HepG2 (cell line): ENCODE data around the gene GRIK5. TPM values are rescaled to one million over a fixed set of nuclear protein-coding genes. Genes with fewer than 3 reads are reported as not detected.

ENCODE experiments used
- ATAC-seq: fragments of 200-7000 bp; cut with Tn5 transposase; 3 replicates; pipeline ENCODE4 v1.9.1; 2020; ENCODE audit warnings: mild to moderate bottlenecking, moderate library complexity
- BruUV-seq: library from RNA; stranded (reverse); fragments of 400-500 nt; replicated peaks from 2 replicates; lab custom pipeline; 2021; lab: Mats Ljungman, UMichigan
- CTCF ChIA-PET: fragments of 300-600 bp; formaldehyde crosslinking; extraction: SDS; loops from one replicate; lab custom pipeline; 2021; ENCODE audit warnings: low total read pairs, inconsistent platforms, low intra/inter-chr PET ratio; lab: Yijun Ruan, JAX
- POLR2A ChIA-PET: fragments of 350-600 bp; sonication (Branson Sonifier 250); formaldehyde crosslinking; loops from one replicate; lab custom pipeline; 2020; ENCODE audit warnings: antibody characterized with exemption, inconsistent platforms; lab: Yijun Ruan, JAX
- DNase-seq: peaks from one replicate; pipeline ENCODE4 v3.0.0-alpha.2; 2015; ENCODE audit warnings: low spot score
- FAIRE-seq: peaks from 3 replicates; lab custom pipeline; 2011; peaks lifted over from hg19 to GRCh38; lab: Jason Lieb, UNC
- H2AFZ ChIP-seq: one replicate; pipeline ENCODE4 v1.6.1; 2011; ENCODE audit warnings: low read length, inconsistent platforms
- H3K27ac ChIP-seq: fragments of 300-600 bp; 3 replicates; pipeline ENCODE4 v1.8.0; 2011; ENCODE audit warnings: mixed run types, mild to moderate bottlenecking, mixed read lengths, low read length, inconsistent platforms; ENCODE audit not compliant: insufficient read depth; ENCODE audit errors: extremely low read length
- H3K27me3 ChIP-seq, 2 experiments: fragments of 200-600 bp in 1 of 2; 2 replicates in 1 of 2; 3 replicates in 1 of 2; pipeline versions ENCODE4 v1.6.0 to v1.8.0; 2011; ENCODE audit warnings: low read length in 2 of 2, mild to moderate bottlenecking in 2 of 2, moderate library complexity in 2 of 2, inconsistent platforms in 1 of 2; ENCODE audit not compliant: insufficient read depth in 2 of 2, control insufficient read depth in 1 of 2
- H3K36me3 ChIP-seq, 2 experiments: fragments of 200-600 bp in 1 of 2; replicated peaks in 1 of 2; 2 replicates in 1 of 2; 3 replicates in 1 of 2; pipeline versions ENCODE4 v1.5.1 to v1.8.0; 2011; ENCODE audit warnings: low read length in 2 of 2, inconsistent platforms in 1 of 2; ENCODE audit not compliant: insufficient read depth in 2 of 2, control insufficient read depth in 1 of 2
- H3K4me1 ChIP-seq: 2 replicates; pipeline ENCODE4 v1.5.1; 2012; ENCODE audit warnings: low read length, inconsistent platforms; ENCODE audit not compliant: insufficient read depth
- H3K4me2 ChIP-seq: 2 replicates; pipeline ENCODE4 v1.6.0; 2011; ENCODE audit warnings: low read depth, low read length, inconsistent platforms
- H3K4me3 ChIP-seq, 3 experiments: fragments of 200-600 bp in 1 of 3; sonication (generic), shearing (Covaris generic) in 1 of 3; replicated peaks in 1 of 3; 2 replicates each; pipeline ENCODE4 v1.5.1; 2011 to 2016; ENCODE audit warnings: low read length in 3 of 3, inconsistent platforms in 2 of 3, low read depth in 2 of 3, mild to moderate bottlenecking in 2 of 3, control low read depth in 1 of 3, mixed read lengths in 1 of 3; ENCODE audit not compliant: insufficient read depth in 1 of 3
- H3K79me2 ChIP-seq: one replicate; pipeline ENCODE4 v1.6.1; 2011; ENCODE audit warnings: low read length, inconsistent platforms; ENCODE audit not compliant: insufficient read depth
- H3K9ac ChIP-seq: 2 replicates; pipeline ENCODE4 v1.6.0; 2011; ENCODE audit warnings: mild to moderate bottlenecking, low read depth, low read length, inconsistent platforms; ENCODE audit not compliant: insufficient read depth
- H3K9me3 ChIP-seq: 2 replicates; pipeline ENCODE4 v1.5.1; 2012; ENCODE audit warnings: mild to moderate bottlenecking, low read length
- H4K20me1 ChIP-seq: 2 replicates; pipeline ENCODE4 v1.6.0; 2011; ENCODE audit warnings: inconsistent platforms, mild to moderate bottlenecking, low read length, moderate library complexity; ENCODE audit not compliant: insufficient read depth
- ATF2 ChIP-seq: sonication (generic); formaldehyde crosslinking; IDR thresholded peaks from 2 replicates; pipeline ENCODE4 v1.4.0; 2020; ENCODE audit warnings: missing genetic modification reagents
- ETV6 ChIP-seq: sonication (generic); formaldehyde crosslinking; conservative IDR thresholded peaks from 2 replicates; pipeline ENCODE4 v1.4.0; 2020; ENCODE audit warnings: missing genetic modification reagents
- MTF2 ChIP-seq: sonication (generic); formaldehyde crosslinking; IDR thresholded peaks from 2 replicates; pipeline ENCODE4 v1.5.0; 2020; ENCODE audit warnings: missing genetic modification reagents, borderline replicate concordance
- PRPF4 ChIP-seq: fragments of 200-400 bp; formaldehyde crosslinking; IDR thresholded peaks from 2 replicates; pipeline ENCODE4 v1.6.1; 2016; ENCODE audit warnings: low read length, low read depth; ENCODE audit not compliant: poor library complexity, severe bottlenecking
- ZNF362 ChIP-seq: sonication (generic); formaldehyde crosslinking; IDR thresholded peaks from 2 replicates; pipeline ENCODE4 v1.4.0; 2020; ENCODE audit warnings: missing genetic modification reagents, mild to moderate bottlenecking, borderline replicate concordance
- ZNF572 ChIP-seq: sonication (generic); formaldehyde crosslinking; IDR thresholded peaks from 2 replicates; pipeline ENCODE4 v1.5.1; 2020; ENCODE audit warnings: mild to moderate bottlenecking, missing genetic modification reagents
- ZNF629 ChIP-seq: sonication (generic); formaldehyde crosslinking; conservative IDR thresholded peaks from 2 replicates; pipeline ENCODE4 v1.5.0; 2020; ENCODE audit warnings: missing genetic modification reagents
- ZNF747 ChIP-seq: sonication (generic); formaldehyde crosslinking; IDR thresholded peaks from 2 replicates; pipeline ENCODE4 v1.8.1; 2023; ENCODE audit warnings: missing genetic modification reagents, mild to moderate bottlenecking, borderline replicate concordance
- WGBS: methylation state at CpG from one replicate; pipeline ENCODE4 v1.1.6; 2017; ENCODE audit warnings: low lambda C conversion rate; 5-methylcytosine and 5-hydroxymethylcytosine counted together
- in situ Hi-C: cut with HindIII; loops from 2 replicates; pipeline ENCODE4 v1.10.0; 2017; ENCODE audit warnings: low pct_unique_long_range_greater_than_20kb; ENCODE audit not compliant: extremely low pct_ligation_motif_present
- intact Hi-C: fragments of 100-400 bp; cut with micrococcal nuclease; formaldehyde crosslinking; loops from one replicate; pipeline ENCODE4 v1.10.0; 2022; ENCODE audit not compliant: unreplicated experiment
- polyA plus RNA-seq, 8 experiments: library from polyadenylated mRNA; depleted of rRNA in 3 of 8; stranded (reverse) in 7 of 8; unstranded in 1 of 8; fragments of >200 nt; fragmentation: Illumina TruSeq in 4 of 8; extraction: Trizol in 4 of 8; gene quantifications; 2 replicates each; pipeline versions ENCODE4 v1.2.1 to v1.2.3, GENCODE V29; 2011 to 2016; ENCODE audit warnings: low read depth in 4 of 8, missing spikeins in 1 of 8, mixed read lengths in 1 of 8; ENCODE audit not compliant: insufficient read depth in 1 of 8
- total RNA-seq, 5 experiments: library from RNA; depleted of rRNA; stranded (reverse); fragments of >200 nt; fragmentation: Illumina TruSeq; extraction: Trizol; gene quantifications; 2 replicates each; pipeline ENCODE4 v1.2.3, GENCODE V29; 2016; ENCODE audit warnings: low read depth in 1 of 5

The GRIK5 gene
- total and polyA plus RNA-seq, 2 of the 13 experiments (the other 11 are each of a cell fraction or from before 2014, with no cell fraction given), result not detected

GRCh38 chr19:42062381-42062780 lies 7.6 kb downstream of the GRIK5 start:
- H3K9me3 ChIP-seq, result no peaks in the 10 kb centered on the region
- WGBS, result 56% methylated on average over 16 of the region's 16 CpGs
- FAIRE-seq, result no peak
- no peaks in the 10 kb centered on the region for H3K79me2 ChIP-seq
- 0 out of 2 replicates have a peak, but pooled peaks cover 7% of the 10 kb centered on the region for H3K4me1 ChIP-seq
- ChIA-PET CTCF (no interaction called here), POLR2A (no interaction called here)
- no peaks in the 10 kb centered on the region for H3K36me3 ChIP-seq
- H3K4me2 ChIP-seq, result no peak overlapping the region
- H3K4me3 ChIP-seq, result no peak overlapping the region
- DNase-seq, result no peak
- H3K27ac ChIP-seq, result no peak overlapping the region
- no TSS peak for BruUV-seq
- no peaks in the 10 kb centered on the region for H4K20me1 ChIP-seq
- no peak for ATAC-seq
- no peak overlapping the region for H3K9ac ChIP-seq
- in situ Hi-C loops, result no loop called here
- H3K27me3 ChIP-seq, result peaks cover 4 to 28% of the 10 kb centered on the region in 2 experiments; a peak in 4 of 5 replicates
- no peak overlapping the region for H2AFZ ChIP-seq
- intact Hi-C loops, result no loop called here
- no peak for TF ChIP-seq ZNF362
- TF ChIP-seq ZNF572 (CRISPR knock-in tag), result no peak
- TF ChIP-seq ZNF747 (CRISPR knock-in tag), result no peak
- TF ChIP-seq PRPF4, result no peak
- no peak for TF ChIP-seq ATF2 (CRISPR knock-in tag)
- TF ChIP-seq MTF2 (CRISPR knock-in tag), result no peak
- no peak for TF ChIP-seq ZNF629 (CRISPR knock-in tag)
- TF ChIP-seq ETV6 (CRISPR knock-in tag), result no peak
